GM21825 (cell line): ENCODE results near the gene DNLZ.

Source experiments
- ATAC-seq: cut with Tn5 transposase; IDR thresholded peaks from one replicate; pipeline ENCODE4 v1.9.1; 2021; ENCODE audit warnings: mild to moderate bottlenecking, moderate library complexity; ENCODE audit not compliant: unreplicated experiment

DNLZ gene

GRCh38 chr9:136377341-136378169, 14.0 kb upstream of the DNLZ start:
- no peak for ATAC-seq

GRCh38 chr9:136376457-136376856, 12.9 kb upstream of the DNLZ start:
- ATAC-seq: no peak

- no peak for ATAC-seq
Measured at GRCh38 chr9:136375096-136375495, 11.6 kb upstream of the DNLZ start.

DNA sequence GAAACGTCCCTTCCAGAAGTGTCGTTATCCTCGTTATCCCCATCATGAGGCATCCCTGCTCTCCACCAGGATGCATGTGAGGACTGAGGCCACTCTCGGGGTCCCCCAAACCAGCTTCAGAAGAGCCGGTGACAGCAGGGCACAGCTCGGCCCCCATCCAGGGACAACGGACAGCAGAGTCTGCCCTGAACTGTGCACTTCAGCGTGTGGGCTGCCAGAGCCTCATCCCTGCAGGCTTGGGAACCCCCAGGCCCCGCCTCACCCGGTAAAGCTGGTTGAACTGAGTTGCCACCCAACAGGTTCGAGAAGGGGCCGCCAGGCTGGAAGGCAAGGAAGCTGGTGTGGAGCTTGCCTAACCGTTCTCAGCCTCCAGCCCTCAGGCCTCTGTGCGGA, 10.6 kb upstream of the DNLZ start:
- no peak for ATAC-seq

GRCh38 chr9:136373300-136374182, 10.0 kb upstream of the DNLZ start, which contains the start of gene CARD9:
CARD9 (minus strand) TSS chr9:136373669; CDS start chr9:136372078, 1,591 bp downstream.
- no peak for ATAC-seq

DNA sequence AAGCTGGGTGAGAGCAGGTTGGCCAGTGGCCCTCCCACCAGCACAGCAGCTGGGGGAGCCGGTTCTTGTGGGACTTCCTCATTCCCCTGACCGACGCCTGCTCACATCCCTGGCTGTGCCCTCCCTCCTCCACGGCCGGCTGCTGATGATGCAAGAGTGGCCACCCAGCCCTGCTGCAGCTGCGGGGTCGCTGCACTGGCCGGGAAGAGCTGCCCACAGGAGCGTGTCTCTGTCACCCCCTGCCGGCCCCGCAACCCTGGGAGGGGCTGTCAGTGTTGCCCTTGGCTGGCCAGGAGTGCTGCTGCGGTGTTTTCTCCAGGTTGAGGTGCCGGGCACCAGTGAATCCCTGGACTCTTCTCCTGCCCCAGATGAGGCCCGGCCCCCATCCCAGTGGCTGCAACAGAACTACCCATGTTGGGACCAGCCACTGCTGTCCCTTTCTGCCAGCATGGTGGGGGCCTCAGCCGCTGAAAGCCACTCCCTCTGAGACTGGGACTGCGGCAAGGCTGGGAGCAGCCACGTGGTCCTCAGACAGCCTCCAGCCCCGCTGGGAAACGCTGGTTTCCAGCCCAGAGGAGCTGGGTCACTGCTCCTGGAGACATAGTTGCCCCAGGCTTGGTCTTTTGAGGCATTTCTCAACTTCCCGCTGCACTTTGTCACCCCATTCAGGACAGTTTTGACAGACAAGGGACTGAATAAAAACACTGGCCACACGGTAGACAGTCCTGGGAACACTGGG, 9.2 kb upstream of the DNLZ start:
- no peak for ATAC-seq

GRCh38 chr9:136372006-136372405, 8.5 kb upstream of the DNLZ start:
- ATAC-seq: no peak

DNA sequence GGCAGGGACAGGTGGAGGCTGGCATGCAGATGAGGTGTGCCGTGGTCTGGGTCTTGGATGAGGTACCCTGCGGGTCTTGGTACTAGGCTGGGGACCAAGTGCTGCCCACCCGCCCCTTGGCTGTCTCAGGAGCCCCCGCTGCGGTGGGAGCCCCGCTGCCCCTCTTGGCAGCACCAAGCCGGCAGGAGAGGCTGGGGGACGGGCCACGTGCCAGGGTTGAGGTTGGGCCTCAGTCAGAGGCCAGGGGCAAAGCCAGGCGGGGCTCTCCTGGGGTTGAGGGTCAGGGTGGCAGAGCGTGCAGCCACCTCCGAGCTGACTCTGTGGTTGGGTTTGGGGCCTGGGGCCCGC, 8.0 kb upstream of the DNLZ start:
- no peak for ATAC-seq

DNA sequence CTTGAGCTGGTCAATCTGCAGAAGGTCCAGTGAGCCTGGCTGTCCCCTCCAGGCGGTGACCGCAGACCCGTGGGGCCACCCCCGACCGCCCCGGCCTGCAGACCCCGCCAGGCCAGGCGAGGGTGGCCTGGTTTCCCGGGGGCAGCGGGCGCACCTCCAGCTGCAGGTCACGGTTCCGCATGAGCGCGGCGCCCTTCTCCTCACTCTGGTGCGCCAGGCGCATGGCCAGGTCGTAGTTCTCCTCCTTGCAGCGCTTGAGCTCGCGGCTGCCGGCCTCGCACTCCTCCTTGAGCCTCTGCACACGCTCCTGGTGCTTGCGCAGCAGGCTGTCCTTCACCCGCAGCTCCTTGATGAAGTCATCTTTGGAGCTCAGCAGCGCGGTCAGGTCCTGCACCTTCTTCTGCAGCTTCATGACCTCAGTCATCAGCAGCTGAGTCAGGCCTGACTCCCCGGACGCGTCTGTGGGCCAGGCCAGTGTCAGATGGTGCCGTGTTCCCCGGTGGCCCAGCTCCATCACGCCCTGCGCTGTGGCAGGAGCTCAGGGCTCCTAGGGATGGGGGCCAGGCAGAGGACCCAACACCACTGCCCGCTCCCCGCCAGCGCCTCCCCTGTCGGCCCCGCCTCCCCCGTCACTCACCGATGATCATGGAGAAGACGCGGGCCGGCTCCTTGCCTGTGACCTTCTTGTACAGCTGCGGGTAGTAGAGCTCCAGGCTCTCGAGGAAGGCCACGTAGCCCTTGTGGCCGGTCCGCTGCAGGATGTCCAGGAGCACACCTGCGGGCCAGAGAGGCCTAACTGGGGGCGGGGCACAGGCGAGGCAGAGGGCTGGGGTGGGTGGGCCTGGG, 7.4 kb upstream of the DNLZ start:
- ATAC-seq: no peak

- ATAC-seq: no peak
Measured at GRCh38 chr9:136370037-136370436, 6.5 kb upstream of the DNLZ start.

DNA sequence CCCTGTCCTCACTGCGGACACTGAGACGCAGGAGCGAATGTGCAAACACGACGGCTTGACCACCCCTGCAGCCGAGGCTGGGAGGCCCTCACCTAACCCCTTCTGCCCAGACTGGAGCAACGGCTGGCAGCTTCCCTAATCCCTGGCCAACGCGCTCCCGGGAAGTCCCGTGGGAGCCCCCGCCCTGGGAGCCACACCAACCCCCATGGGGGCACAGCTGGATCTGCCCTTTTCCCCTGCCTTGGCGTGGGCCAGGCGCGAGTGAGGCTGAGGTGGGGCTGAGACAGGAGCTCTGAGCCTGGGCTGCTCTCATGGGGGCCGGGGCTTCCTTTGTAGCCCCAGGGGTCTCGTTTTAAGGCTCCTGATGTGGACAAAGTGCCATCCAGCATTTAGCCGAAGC, 4.6 kb upstream of the DNLZ start:
- ATAC-seq: no peak

- ATAC-seq: no peak
Measured at GRCh38 chr9:136367296-136368145, 4.0 kb upstream of the DNLZ start.

- ATAC-seq: no peak
Measured at GRCh38 chr9:136366826-136367225, 3.3 kb upstream of the DNLZ start.

DNA sequence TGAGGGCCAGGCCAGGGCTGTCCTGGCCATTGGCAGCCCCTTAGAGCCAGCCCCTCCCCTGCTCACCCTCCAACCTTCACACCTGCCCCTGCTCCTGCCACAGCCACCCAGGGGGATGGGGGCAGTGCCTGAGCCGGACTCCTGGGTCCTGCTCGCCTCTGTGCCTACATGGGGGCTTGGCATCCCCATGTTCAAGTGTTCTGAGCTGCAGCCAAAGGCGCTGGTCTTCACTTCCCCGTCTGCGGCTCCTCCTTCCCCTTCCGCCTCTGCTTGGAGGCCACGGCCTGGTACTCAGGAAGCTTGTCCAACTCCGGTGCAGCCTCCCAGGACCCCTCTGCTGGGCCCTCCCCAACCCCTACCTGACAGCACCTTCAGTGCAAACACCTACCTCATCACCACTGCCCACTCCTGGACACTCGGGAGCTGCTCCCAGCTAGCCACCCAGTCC, 2.3 kb upstream of the DNLZ start:
- ATAC-seq: no peak

DNA sequence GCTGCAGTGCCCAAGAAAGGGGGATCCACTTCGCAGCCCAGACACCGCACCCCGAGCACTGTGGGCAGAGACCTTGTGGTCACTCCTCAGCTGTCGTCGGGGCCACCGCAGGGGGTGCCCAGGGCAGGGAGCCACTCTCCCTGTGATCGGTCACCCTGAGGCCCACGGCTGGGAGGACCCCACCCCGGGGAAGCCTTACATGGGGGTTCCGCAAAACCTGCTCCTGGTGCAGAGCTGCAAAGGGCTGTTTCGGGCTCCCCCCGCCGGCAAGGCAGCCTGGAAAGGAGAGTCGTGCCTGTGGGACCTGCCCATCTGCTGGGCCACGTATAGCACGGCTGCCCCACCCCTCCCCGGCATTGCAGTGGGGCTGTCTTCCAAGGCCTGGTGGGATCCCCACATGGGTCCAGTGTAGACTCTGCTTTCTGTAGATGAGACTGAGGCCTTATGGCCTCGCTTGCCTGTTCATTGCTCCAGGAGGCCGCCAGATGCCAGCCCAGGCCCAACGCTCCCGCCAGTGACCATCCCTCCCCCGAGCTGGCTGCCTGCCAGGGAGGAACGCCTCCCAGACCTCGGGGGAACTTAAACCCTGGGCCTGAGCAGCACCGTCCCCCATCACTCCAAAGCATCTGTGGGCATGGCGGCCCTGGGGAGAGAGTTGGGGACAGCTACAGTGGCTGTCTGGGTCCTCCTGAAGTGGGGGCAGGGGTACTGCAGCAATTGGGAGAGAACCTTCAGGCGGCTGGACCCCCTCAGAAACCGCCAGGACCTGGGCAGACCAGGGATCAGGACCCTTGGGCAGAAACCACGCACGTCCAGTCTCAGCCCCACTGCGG, 1.6 kb upstream of the DNLZ start:
- no peak for ATAC-seq

DNA sequence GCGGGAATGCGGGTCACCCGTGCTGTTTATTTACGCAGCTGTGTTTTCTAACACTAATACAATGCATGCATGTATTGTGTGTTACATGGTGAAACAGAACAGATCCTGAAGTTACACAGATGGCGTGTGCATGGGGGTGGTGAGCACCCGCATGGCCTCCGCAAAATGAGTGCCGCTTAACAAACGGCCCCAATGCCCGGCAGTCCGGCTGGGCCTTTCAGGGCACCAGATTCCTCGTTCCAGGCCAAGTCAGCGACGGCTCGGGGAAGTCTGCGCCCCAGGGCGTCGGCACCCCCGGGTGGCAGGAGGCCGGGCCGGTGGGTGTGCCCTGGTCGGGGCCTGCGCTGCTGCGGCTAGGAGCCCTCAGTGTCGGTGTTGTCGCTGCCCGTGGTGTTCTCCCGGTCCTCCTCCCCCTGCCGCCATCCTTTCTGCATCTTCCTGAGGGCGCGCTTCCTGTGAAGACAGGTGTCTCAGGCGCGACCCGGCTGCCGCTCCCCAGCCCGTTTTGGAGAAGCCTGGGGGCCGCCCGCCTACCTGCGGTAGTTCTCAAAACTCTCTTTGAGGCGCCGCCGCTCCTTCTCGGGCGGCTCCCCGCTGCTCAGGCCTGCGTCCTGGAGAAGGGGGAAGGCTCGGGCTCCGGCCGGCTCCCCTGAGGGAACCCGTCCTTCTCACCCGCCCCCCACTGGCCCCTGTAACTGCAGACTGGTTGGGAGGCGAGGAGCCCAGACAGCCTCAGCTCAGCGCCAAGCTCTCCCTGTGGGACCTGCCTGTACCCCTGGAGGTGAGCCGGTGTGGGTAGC, 605 bp upstream of the DNLZ start:
- no peak for ATAC-seq

- ATAC-seq: no peak
Measured at GRCh38 chr9:136362450-136362784, 1.1 kb downstream of the DNLZ start.
